GM18909 (cell line): ENCODE measurements around the gene AP2A2.

Source experiments
- ATAC-seq: cut with Tn5 transposase; IDR thresholded peaks from one replicate; pipeline ENCODE4 v1.9.1; 2021; ENCODE audit warnings: mild to moderate bottlenecking; ENCODE audit not compliant: unreplicated experiment, poor library complexity

AP2A2 gene

DNA sequence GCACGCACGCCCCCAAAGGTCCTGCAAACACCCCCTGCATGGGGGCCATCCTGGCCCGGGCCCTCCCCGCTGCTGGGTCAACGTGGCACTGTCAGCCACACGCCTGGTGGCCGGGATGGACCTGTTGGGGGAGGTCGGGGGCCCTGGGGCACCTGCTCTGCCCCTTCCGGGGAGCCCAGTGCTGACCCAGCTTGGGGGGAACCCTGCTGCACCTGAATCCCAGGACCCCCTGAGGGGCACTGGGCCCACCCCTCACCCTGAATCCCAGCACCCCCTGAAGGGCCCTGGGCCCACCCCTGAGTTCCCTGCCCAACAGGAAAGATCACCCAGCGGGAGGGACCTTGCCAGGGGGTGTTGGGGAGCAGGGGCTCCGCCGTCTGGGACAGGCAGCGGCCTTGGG, 111.3 kb downstream of the AP2A2 start:
- no peak for ATAC-seq

DNA sequence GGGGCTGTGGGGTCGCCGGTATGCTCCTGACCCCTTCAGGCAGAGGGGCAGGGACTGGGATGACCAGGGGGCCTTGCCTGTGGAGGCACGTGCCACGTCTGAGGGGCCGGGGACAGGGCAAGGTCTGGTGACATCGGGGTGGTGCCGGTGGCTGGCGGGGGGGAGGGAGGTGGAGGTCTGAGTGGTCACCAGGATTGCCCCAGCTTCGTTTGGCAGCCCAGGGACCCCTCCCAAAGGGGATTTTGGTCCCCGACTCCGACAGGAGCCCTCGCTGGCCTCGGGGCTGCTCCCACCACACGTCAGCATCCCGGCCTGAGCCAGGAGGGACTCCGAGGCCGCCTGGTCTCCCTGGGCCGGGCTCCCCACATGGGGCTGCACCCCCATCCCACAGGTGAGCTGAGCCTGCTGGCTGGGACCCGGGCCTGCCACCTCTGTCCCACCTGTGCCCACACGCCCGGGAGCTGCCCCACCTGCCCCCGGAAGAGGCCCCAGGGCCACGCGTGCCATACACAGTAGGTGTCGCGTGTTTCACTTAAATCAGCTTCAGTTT, 111.9 kb downstream of the AP2A2 start:
- no peak for ATAC-seq

DNA sequence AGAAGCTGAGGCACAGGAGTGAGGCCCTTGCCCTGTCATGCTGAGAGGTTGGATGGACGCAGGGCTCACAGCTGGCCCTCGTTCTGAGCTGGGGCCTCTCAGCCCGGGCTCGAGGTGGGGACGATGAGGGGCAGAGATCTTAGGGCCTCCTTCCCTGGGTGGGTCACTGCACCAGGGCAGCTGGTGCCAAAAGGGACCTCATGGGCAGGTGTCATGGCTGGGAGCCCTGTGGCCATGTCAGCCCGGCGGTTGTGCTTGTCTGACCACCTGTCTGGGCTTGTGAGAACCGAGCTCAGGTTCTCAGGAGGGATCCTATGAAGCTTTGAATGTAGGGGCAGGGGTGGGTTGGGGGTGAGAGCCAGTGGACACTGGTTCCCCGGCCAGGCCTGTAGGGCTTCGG, 112.7 kb downstream of the AP2A2 start:
- ATAC-seq: no peak

DNA sequence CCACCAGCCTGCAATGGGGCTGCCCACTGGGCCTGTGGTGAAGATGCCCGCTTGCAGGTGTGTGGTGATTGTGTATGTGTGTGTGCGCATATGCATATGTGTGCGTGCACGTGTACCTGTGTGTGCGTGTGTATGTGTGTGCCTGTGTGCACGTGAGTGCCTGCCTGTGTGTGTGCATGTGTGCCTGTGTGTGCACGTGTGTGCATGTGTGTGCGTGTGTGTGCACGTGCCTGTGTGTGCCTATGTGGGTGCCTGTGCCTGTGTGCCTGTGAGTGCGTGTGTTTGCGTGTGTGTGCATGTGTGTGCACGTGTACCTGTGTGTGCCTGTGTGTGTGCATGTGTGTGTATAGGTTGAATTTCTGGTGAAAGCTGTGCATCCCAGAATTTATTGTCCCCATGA, 113.3 kb downstream of the AP2A2 start:
- ATAC-seq: no peak

DNA sequence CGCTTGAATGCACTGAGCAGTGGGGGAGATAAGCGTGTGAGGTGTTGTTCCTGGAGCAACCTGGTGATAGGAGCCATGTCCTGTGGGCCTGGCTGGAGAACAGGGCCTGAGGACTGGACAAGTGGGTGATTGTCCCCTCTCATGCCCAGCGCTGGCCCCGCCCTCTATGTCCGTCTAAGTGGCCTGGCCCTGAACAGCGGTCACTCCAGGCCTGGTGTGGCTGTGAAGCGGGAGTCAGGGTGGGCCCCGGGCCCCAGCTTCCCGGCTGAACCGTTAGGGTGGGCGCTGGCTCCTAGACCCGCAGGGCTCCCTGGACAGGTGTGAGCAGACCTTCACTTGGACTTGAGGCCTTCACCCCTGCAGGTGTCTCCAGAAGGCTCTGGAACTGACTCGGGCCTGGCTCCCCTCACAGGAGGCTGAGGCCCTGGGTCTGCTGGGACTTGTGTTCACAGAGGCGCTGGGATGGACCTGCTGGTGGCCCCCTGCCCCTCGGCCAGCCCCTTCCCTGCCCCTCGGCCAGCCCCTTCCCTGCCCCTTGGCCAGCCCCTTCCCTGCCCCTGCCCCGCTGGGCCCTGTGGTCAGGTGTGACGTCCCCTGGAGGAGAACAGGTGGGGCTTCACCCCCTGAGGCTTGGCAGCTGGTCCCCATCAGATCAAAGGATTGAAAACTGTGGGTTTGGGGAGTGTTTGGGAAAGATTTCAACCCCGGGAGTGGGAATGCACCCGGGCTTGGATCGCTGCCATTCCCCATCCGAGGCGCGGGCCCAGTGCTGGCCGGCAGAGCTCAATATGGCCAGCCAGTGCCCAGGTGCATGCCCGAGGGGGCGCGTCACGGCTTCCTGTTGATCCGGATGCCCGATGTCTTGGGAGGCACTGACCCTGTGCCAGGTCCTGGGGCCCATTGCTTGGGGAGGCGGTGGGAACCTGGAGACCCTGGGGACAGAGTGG, 114.1 kb downstream of the AP2A2 start:
- no peak for ATAC-seq

DNA sequence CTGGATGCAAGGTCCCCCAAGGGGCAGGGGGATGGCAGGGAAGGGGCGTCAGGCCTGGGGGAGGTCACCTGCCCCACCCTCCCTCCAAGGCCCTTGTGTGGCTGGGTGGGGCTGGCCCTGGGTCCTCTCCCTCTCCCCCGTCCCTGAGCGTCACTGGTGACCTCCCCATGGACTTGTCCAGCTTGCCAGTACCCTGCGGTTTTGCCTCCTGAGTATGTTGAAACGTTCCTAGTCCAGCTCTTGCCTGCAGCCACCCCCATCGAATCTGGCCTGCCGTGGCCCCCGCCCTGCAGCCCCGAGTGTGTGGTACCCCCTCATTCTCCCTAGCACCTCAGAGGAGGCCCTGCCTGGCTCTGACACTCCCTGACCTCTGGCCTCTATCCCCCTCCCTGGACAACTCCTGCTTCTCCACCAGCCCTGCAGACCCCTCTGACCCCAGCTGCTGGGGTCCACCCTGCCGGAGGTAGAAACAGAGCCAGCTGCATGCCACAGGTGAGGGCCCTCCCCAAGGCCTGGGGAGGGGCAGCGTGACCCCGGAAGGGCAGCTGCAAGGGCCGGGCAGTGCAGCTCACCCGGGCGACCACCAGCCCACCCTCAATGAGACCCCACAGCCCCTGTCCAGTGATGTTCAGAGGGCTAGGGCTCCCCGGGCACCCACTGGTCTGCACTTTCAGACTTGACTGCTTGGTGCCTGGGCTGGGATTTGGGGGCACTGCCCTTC, 114.9 kb downstream of the AP2A2 start:
- ATAC-seq: no peak

DNA sequence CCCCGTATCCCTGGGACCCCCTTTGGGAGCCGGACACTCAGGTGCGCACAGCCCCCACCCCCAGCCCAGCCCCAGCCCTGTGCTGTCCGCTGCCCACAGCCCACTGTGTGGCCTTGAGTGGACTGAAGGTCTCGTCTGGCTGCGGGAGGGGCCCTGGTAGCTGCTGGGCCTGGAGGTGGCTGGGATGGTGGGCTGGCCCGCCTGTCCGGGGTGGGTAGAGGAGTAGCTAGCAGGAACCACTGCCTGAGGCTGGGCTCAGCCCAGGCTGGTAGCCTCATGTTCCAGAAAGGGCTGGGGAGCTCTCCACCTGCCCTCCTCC, 115.4 kb downstream of the AP2A2 start:
- ATAC-seq: no peak

DNA sequence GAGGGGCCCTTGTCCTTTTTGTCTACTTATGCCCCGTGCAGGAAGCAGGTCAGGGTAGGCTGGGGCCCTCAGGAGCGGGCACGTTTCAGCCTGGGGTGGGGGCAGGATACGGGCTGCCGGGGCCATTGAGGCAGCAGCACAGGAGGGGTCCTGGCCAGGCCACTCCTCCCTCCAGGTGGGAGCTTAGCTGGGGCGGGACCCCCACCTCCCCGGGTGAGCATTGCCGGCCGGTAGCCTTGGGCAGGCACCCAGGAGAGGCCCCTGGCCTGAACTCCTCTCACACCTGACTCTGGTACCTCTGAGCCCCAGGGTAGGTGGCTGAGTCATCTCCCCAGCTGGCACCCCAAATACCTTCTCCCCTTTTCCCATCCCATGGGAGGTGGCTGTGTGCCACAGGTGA, 115.8 kb downstream of the AP2A2 start:
- no peak for ATAC-seq

DNA sequence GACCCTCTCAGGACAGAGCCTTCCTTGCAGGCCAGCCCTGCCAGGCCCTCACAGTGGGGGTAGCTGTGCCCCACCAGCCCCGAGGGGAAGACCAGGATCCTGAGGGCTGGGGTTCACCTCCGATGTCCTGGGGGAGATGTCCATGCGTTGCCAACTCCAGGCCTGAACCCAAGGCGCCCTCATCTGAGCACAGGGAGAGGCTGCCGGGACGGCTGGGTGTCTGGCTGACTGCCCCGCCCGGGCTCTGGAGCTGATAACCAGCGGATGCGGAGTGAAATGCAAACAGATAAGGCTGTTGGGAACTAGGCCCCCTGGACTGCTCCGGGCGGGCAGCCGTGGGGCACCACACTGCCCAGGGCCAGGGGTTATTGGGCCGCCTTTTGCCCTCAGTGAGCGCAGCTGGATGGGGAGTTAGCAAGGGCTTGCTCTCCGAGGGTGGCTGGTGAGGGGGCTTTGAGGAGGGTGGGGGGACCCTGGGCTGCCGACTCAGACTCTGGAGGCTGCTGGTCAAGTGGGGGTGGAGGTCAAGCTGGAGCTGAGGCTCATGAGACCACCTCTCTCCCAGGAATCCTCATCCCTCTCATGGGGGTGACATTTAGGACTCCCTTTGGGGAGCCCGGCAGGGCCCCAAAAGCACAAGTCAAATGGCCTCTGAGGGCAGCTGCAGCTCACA, 116.4 kb downstream of the AP2A2 start:
- ATAC-seq: no peak

DNA sequence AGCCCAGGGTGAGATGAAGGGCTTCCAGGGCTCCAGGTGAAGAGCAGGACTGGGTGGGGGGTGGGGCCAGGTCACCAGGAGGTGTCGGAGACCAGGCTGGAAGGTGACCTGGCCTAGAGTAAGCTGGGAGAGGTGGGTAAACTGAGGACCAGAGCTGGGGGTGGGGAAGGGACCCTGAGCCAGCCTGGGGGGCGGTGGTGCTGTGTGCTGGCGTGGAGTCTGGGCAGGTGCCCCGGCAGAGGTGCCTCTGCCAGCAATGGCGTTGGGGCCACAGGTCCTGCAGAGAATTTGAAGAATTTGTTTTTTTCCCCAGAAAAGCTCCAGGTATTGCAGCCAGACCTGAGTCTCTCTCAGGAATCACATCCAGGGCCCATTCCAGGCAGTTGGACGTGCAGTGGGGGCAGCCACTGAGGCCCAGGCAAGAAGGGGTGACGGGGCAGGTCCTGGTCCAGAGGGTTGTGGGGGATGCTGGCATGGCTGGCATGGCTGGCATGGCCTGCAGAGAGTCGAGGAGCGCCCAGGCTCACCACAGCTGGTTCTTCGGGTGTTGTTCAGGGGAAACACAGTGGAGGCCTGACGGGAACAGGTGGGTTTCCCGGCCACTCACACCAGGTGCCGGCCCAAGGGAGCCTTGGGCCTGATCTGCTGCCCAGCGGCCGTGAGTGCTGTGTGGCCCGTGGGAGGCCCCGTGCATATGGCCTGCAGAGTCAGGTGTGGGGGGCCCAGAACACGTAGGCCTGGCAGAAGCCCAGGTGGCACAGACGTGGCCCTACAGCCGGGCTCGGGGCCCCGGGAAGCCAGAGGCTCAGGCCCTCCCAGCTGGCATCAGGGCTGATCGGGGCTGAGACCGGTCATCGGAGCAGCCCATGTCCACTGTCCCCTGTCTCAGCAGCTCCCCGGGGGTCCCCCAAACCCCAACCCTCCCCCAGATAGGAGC, 117.2 kb downstream of the AP2A2 start:
- ATAC-seq: no peak

DNA sequence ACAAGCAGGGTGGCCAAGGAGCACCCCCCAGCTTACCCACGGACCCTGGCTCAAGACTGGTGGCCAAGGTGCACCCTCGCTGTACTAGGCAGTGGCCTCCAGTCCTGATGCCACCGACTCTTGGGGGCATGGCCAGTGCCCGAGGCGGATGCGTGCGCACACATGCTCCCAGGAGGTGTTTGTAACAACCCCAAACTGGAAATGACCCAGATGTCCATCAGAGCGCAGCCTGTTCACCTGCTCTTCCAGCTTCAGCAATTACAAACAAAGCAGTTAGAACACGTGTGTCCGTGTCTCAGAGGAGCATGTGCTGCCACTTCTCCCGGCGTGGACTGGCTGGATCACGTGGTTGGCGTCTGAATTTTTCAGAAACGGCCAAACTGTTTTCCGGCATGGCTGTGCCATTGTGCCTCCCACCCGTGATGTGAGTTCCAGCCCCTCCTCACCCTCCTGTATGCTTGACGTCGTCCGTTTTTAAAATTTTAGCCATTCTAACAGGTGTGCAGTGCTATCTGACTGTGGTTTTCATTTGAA, 118.0 kb downstream of the AP2A2 start:
- ATAC-seq: no peak

DNA sequence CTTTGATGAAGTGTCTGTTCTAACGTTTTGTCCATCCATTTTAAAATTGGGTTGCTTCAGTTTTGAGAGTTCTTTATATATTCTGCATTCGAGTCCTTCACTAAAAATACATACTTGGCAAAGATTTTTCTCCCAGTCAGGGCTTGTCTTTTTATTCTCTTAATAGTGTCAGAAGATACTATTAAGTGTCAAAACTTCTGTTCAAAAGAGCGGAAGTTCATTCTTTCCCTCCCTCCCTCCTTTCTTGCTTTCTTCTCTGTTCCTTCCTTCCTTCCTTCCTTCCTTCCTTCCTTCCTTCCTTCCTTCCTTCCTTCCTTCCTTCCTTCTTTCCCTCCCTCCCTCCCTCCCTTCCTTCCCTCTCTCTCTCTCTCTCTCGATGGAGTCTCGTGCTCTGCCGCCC, 118.5 kb downstream of the AP2A2 start:
- ATAC-seq: no peak

DNA sequence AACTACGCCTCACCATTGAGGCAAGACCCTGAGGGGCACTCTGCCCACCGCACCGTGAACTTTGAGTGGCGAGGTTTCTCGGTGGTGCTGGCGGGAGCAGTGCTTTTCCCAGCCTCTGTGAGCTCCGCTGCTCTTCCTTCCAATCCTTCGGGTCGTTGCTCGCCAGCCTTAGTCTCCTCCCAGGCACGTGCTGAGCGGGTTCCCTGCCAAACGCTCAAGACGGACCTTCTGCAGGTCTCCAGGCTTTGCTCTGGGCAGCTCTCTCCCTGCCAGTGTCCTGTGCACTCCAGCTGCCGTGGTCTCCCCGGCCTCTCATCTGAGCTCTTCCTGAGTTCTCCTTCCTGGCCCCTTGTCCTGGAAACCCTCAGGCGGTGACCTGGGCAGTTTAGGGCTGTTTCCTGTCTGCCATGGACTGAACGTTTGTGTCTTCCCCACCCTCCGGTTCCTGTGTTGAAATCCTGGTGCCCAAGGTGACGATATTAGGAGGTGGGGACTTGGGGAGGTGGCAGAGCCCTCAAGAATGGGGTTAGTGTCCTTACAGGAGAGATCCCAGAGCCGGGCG, 122.0 kb downstream of the AP2A2 start:
- ATAC-seq: no peak

DNA sequence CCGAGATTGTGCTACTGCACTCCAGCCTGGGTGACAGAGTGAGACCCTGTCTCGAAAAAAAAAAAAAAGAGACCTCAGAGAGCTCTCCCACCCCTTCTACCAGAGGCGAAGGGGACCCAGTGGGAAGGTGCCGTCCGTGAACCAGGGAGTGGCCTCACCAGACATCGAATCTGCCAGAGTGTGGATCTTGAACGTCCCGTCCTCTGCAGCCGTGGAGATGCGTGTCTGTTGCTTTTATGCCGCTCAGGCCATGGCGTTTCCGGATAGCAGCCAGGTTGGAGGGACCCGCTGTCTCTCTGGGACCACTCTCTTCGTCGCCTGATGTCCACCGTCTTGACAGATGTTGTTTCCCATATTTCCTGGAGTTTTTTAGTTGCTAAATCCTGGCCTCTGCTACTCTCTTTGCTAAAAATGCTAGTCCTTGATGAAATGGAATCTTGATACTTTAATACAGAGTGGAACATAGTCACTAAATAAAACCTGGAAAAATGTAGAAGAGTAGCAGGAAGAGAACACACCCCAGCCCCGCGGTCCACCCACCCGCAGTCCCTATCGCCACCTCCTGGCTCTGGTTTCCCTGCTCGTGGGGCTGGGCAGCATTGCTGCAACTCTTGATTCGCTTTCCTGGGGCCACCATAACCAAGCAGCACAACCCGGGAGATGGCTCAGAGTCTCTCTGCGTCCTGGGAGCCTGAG, 122.9 kb downstream of the AP2A2 start:
- ATAC-seq: no peak

DNA sequence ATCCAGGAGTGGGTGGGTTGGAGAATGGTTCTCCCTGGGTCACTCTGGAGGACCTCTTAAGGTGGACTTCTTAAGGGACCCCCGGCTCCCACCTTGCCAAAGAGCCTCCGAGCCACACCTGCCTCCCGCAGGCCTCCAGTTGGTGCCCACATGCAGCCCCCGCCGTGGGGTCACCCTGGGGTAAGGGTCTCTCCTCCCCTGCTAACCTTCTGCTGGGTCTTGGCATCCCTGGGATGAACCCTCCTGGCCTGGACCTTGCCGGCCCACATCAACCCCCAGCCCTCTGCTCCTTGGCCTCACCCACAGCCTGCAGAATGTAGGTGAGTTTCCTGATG, 123.4 kb downstream of the AP2A2 start:
- no peak for ATAC-seq

DNA sequence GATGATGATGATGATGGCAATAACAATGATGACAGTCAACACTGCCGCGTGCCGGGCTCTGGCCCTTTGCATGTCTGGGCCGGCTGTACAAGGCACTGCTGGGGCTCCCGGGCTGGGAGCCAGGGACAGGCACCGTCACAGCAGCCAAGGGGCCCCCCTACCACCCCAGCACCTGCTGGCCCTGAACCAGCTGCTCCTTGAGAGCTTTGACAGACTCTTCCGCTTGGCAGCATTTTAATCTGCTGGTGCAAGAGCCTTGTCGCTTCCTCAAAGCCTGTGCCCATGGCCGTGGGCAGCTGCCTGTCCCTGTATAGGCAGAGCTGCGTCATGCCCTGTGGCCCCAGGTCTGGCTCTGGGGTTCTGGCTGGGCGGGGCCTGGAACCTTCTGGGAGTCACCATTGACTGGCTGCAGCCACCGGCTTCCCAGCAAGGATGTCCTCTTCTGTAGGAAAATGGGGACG, 123.8 kb downstream of the AP2A2 start:
- no peak for ATAC-seq

DNA sequence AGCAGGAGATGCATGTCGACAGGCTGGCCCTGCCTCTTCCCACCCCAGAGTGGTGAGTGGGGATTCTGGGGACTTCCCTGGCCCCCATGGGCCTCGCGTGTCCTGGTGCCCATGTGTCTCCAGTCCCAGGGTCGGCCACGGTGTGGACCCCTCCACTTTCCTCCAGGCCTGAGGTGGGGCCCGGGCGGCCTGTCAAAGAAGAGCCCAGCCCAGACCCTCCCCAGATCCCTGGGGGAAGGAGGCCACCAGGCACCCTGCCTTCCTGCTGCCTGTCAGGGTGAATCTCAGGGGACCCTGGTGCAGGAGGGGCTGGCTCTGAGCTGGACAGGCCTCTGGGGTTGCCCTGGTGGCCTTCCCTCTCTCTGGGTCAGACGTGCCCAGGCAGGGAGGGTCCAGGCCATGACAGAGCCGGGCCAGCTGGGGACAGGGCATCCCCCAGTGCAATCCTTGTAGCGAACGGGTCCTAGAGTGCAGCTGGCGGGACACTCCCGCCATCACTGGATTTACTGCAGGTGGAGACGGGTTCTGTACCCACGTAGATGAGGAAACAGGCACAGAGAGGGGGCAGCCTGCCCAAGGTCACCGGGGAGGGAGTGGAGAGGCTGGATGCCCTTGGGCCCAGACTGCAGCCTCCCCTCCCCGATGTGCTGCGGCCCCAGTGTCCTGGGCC, 124.4 kb downstream of the AP2A2 start:
- ATAC-seq: no peak
